AG04450 (cell line): ENCODE results near the gene CDKAL1. TPM values are rescaled to one million over a fixed set of nuclear protein-coding genes. Genes with fewer than 3 reads are reported as not detected.

Source experiments
- CTCF ChIA-PET: fragments of 300-600, 350-600 bp; formaldehyde crosslinking; extraction: SDS; loops from one replicate; lab custom pipeline; 2022; ENCODE audit warnings: antibody characterized with exemption, inconsistent platforms; lab: Charles Lee
- POLR2A ChIA-PET: fragments of 350-600 bp; formaldehyde crosslinking; extraction: SDS; loops from one replicate; lab custom pipeline; 2021; ENCODE audit warnings: antibody characterized with exemption, inconsistent platforms; lab: Yijun Ruan, JAX
- DNase-seq: peaks from one replicate; pipeline ENCODE4 v3.0.0-alpha.2; 2011; ENCODE audit warnings: low read depth, low spot score
- H3K27ac ChIP-seq: one replicate; pipeline ENCODE4 v1.5.1; 2012; ENCODE audit warnings: low read depth, low read length, control low read depth
- H3K27me3 ChIP-seq: one replicate; pipeline ENCODE4 v1.6.0; 2012; ENCODE audit warnings: low read length; ENCODE audit not compliant: control insufficient read depth, insufficient read depth
- H3K4me3 ChIP-seq: 2 replicates; pipeline ENCODE4 v1.5.1; 2011; ENCODE audit warnings: mild to moderate bottlenecking, low read depth, low read length, control low read depth
- H3K9me3 ChIP-seq: 2 replicates; pipeline ENCODE4 v1.5.1; 2012; ENCODE audit warnings: low read length; ENCODE audit not compliant: control insufficient read depth, insufficient read depth
- polyA plus RNA-seq: library from polyadenylated mRNA; depleted of rRNA; stranded (reverse); fragments of >200 nt; gene quantifications from 2 replicates; pipeline ENCODE4 v1.2.3, GENCODE V29; 2011
- TF ChIP-seq, protein P1 (sequence below): IDR thresholded peaks from 2 replicates; pipeline ENCODE4 v1.5.1; 2011; ENCODE audit warnings: low read depth, low read length, control low read depth, inconsistent platforms

Gene CDKAL1
- polyA plus RNA-seq, 1 experiment: 9.2 TPM

DNA sequence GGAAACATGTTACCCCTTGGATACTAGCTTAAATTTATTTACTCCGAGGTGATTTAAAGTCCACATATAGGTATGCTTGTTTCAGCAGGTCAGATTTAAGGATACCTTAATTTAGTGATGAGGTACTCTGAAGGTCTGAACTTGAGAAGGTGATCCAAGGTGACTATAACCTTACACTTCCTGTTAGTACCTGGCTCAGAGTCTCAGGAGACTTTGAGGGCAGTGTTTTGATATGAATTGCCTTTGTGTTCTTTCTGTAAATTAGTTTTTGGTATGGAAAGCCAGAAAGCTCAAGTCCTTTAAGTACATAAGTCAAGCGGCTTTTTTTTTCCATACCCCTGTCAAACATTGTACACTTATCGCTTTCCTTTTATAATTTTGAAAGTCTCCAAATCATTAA lies 489.0 kb downstream of the CDKAL1 start:
- Histone ChIP-seq H3K9me3 (peaks cover 4% of the 10 kb centered on the region; the same call in 1 of the 2 replicates), H3K27ac (no peak overlapping the region), H3K4me3 (no peak overlapping the region), H3K27me3 (no peaks in the 10 kb centered on the region)
- TF ChIP-seq, protein P1, sequence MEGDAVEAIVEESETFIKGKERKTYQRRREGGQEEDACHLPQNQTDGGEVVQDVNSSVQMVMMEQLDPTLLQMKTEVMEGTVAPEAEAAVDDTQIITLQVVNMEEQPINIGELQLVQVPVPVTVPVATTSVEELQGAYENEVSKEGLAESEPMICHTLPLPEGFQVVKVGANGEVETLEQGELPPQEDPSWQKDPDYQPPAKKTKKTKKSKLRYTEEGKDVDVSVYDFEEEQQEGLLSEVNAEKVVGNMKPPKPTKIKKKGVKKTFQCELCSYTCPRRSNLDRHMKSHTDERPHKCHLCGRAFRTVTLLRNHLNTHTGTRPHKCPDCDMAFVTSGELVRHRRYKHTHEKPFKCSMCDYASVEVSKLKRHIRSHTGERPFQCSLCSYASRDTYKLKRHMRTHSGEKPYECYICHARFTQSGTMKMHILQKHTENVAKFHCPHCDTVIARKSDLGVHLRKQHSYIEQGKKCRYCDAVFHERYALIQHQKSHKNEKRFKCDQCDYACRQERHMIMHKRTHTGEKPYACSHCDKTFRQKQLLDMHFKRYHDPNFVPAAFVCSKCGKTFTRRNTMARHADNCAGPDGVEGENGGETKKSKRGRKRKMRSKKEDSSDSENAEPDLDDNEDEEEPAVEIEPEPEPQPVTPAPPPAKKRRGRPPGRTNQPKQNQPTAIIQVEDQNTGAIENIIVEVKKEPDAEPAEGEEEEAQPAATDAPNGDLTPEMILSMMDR: no peak
- DNase-seq: no peak
- CTCF ChIA-PET: no interaction called here
- POLR2A ChIA-PET: no interaction called here

DNA sequence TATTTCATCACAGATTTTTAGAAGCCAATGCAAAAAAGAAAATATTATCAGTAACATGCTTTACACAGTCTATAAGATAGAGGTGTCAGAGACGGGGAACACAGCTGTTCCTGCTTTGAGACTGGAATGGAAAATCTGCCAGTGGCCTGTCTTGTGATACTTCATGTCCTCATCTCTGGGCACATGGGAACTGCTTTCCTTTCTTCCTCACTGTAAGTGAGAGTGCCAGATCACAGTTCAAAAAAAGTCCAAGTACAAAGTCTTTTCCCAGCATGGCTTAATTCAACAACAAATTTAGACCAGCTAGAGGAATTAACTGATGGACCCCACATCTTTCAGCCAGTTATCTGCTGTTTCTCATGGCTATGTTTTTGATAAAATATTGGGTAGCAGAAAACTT lies 490.4 kb downstream of the CDKAL1 start:
- ChIA-PET POLR2A (no interaction called here), CTCF (no interaction called here)
- H3K27me3 ChIP-seq: no peaks in the 10 kb centered on the region
- peaks cover 4% of the 10 kb centered on the region; the same call in 1 of the 2 replicates for H3K9me3 ChIP-seq
- no peak overlapping the region for H3K4me3 ChIP-seq
- no peak overlapping the region for H3K27ac ChIP-seq
- TF ChIP-seq, protein P1: no peak
- DNase-seq: no peak

DNA sequence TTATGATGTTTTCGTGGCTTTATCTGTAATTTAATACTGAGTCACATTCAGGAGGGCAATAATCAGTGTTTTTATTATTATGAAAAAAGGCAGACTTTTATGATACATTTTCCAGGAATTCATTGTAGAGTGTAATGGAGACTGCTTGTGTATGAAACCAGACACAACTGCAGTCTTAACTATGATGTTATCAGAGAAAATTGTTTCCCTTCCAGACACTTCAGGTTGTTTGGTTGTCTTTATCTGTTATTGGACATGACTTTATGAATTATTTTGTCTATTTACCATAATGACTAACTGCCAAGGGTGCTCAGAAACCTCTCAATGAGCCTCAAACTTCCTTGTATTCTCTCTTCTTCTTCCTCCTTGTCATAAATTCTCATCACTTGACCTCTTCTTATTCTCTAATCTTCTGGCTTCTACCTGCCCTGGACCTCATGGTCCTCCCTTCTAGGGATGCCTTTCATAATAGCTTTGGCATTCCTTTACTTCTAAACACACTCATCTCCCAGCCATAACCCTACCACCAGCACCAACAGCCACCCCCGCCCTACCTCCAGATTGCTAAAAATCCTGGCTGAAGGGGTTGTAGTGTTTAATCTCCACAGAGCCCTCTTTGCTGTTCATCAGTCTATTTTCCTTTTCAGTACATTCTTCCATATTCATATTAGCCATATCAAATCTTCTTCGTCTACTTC lies 492.5 kb downstream of the CDKAL1 start:
- H3K4me3 ChIP-seq: no peak overlapping the region
- H3K27ac ChIP-seq: no peak overlapping the region
- no peaks in the 10 kb centered on the region for H3K27me3 ChIP-seq
- no peak for DNase-seq
- TF ChIP-seq, protein P1: no peak
- POLR2A ChIA-PET: no interaction called here
- H3K9me3 ChIP-seq: peaks cover 4% of the 10 kb centered on the region; the same call in 1 of the 2 replicates
- CTCF ChIA-PET: interaction anchor here (0.5 kb wide), 1 partner anchor 494 kb away, joined by 3 read pairs; no protein-coding TSS in a partner anchor

DNA sequence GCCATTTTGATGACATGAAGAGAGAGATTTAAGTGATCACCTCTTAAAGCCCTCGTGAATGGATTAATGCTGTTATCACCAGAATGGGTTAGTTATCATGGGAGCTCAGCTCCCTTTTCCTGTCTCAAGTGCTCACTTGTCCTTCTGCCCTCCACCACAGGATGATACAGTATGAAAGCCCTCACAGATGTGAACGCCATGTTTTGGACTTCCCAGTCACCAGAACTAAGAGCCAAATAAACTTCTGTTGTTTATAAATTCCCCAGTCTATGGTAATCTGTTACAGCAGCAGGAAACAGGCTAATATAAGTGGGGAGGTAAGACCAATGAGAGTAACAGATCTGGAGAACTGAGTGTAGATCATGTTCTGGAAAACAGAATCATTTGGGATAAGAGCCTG lies 493.2 kb downstream of the CDKAL1 start:
- ChIA-PET CTCF (interaction anchor here (0.5 kb wide), 1 partner anchor 493 kb away, joined by 3 read pairs; no protein-coding TSS in a partner anchor), POLR2A (no interaction called here)
- no peak for DNase-seq
- TF ChIP-seq, protein P1: no peak
- Histone ChIP-seq H3K27me3 (no peaks in the 10 kb centered on the region), H3K27ac (no peak overlapping the region), H3K4me3 (no peak overlapping the region), H3K9me3 (peaks cover 4% of the 10 kb centered on the region; the same call in 1 of the 2 replicates)

DNA sequence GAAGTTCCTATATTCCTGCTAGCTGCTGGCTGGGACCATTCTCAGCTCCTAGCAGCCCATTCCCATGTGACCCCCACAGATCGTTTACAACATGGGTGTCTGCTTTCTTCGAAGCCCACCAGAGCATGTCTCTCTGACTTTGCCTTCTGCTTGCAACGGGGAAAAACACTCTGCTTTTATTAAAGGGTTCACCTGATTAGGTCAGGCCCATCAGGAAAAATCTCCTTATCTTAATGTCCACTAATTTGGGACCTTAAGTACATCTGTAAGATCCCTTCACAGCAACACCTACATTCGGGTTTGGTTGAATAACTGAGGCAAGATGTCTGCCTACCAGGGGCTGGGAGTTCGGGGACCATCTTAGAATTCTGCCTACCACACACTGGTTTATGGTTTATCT lies 496.9 kb downstream of the CDKAL1 start:
- H3K27ac ChIP-seq: no peak overlapping the region
- no peak overlapping the region for H3K4me3 ChIP-seq
- H3K9me3 ChIP-seq: peaks cover 4% of the 10 kb centered on the region; the same call in 1 of the 2 replicates
- no peak for DNase-seq
- ChIA-PET CTCF (no interaction called here), POLR2A (no interaction called here)
- no peaks in the 10 kb centered on the region for H3K27me3 ChIP-seq
- TF ChIP-seq, protein P1: no peak
